Erythroblast (primary cell): Measurements from ENCODE around the gene XCL1.

Source experiments
- GATA1 ChIP-seq: IDR thresholded peaks from 2 replicates; pipeline ENCODE4 v1.6.1; 2011; ENCODE audit warnings: low read depth, mild to moderate bottlenecking, control low read depth, low read length, moderate library complexity
- POLR2A ChIP-seq: IDR thresholded peaks from 2 replicates; pipeline ENCODE4 v1.6.1; 2011; ENCODE audit warnings: mild to moderate bottlenecking, low read length

DNA sequence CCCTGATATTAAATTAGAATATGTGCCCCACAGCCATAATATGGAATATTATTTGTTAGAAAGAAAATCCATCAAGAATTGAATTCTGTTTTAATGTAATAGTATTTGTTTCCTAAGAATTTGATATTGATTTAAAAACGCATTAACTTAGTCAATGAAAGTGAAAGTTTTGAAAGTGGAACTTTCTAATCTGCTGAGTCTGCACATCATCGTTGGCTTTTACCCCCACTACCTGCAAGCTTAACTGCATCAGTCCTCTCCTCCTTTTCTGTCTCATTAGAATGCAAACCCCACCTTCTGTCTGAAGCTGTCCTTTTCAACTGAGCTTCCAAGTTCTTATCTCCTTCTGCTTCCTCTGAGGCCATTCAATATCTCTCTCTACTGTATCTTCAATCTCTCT is 42.5 kb downstream of the XCL1 start:
- TF ChIP-seq POLR2A (no peak), GATA1 (no peak)
